ENCODE data around the gene TBX5.

DNA sequence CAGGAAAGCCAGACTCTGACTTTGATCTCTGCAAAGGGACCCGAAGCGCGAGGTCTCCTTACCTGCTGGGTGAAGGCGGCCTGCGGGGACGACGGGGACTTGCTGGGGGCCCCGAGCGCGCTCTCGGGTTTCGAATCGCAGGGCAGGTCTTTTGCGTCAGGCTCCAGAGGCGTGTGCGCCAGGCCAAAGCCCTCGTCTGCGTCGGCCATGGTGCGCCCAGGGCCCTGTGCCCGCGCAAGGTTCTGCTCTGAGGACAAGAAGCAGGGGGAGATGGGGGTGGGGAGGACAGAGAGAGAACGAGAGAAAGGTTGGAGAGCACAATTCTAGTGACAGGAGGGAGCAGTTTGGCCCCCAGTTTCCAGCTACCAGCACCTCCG, 2.3 kb downstream of the TBX5 start:
- TF ChIP-seq EP300 (IDR thresholded peaks at IDR 0.05; ENCODE audit: borderline replicate concordance) (no peak), FOXM1 (IDR thresholded peaks at IDR 0.05; ENCODE audit: borderline replicate concordance, low read depth) (no peak)
